Measurements from ENCODE around the gene SLC6A6.

GRCh38 chr3:14398797-14399106 lies 3.7 kb upstream of the SLC6A6 start:
- TF ChIP-seq CTCF (IDR thresholded peaks at IDR 0.05) (no peak), EP300 (IDR thresholded peaks at IDR 0.05) (no peak)
